Stimulated activated CD4-positive, alpha-beta T cell treated with anti-CD3 and anti-CD28 coated beads, Interleukin-4, amount 100 ng/mL, for 4 hours (primary cell): ENCODE results near the gene BRD9.
A peak's percentile ranks its signal among the peaks of the same experiment; 100 is the strongest.
"Not testable (repeated sequence)": the region's sequence is repeated elsewhere in the genome, so short reads cannot be mapped to it uniquely, and the experiment has no call there.

Experiments
- DNase-seq, 2 experiments: peaks; one replicate each; pipeline ENCODE4 v3.0.0-alpha.2; 2020

BRD9 gene

GRCh38 chr5:922436-923280 lies 30.1 kb upstream of the BRD9 start:
- no peak for DNase-seq

- DNase-seq, result no peak
Measured at GRCh38 chr5:921456-922435, 29.1 kb upstream of the BRD9 start.

GRCh38 chr5:920321-920720 lies 27.7 kb upstream of the BRD9 start:
- DNase-seq, result no peak

GRCh38 chr5:919356-920000 lies 26.9 kb upstream of the BRD9 start:
- no peak for DNase-seq

GRCh38 chr5:918717-919116 lies 26.1 kb upstream of the BRD9 start:
- DNase-seq, result not testable (repeated sequence)

GRCh38 chr5:916441-917293 lies 24.1 kb upstream of the BRD9 start:
- no peak for DNase-seq

- no peak for DNase-seq
Measured at GRCh38 chr5:915946-916345, 23.3 kb upstream of the BRD9 start.

GRCh38 chr5:915346-915745 lies 22.7 kb upstream of the BRD9 start:
- DNase-seq, result not testable (repeated sequence)

GRCh38 chr5:914612-915011 lies 22.0 kb upstream of the BRD9 start:
- no peak for DNase-seq

- DNase-seq, result no peak
Measured at GRCh38 chr5:914174-914573, 21.6 kb upstream of the BRD9 start.

- peak; percentile 45 to 66 for DNase-seq
Measured at GRCh38 chr5:912280-913091, 19.9 kb upstream of the BRD9 start.

GRCh38 chr5:911601-912000 lies 19.0 kb upstream of the BRD9 start:
- DNase-seq, result no peak

GRCh38 chr5:910769-911160 lies 18.2 kb upstream of the BRD9 start:
- DNase-seq, result no peak

- no peak for DNase-seq
Measured at GRCh38 chr5:909994-910768, 17.6 kb upstream of the BRD9 start.

GRCh38 chr5:909086-909485 lies 16.5 kb upstream of the BRD9 start:
- no peak for DNase-seq

- DNase-seq, result no peak
Measured at GRCh38 chr5:908172-908571, 15.6 kb upstream of the BRD9 start.

GRCh38 chr5:907366-907910 lies 14.8 kb upstream of the BRD9 start:
- DNase-seq, result no peak

- DNase-seq, result no peak
Measured at GRCh38 chr5:905139-905642, 12.6 kb upstream of the BRD9 start.

GRCh38 chr5:903756-904096 lies 11.1 kb upstream of the BRD9 start:
- no peak for DNase-seq
